LNCaP clone FGC (cell line): ENCODE results near the gene DOCK3.

Experiments used
- DNase-seq: peaks from one replicate; pipeline ENCODE4 v3.0.0-alpha.2; 2011; ENCODE audit warnings: low read depth
- H3K4me3 ChIP-seq: 2 replicates; pipeline ENCODE4 v1.5.1; 2011; ENCODE audit warnings: mild to moderate bottlenecking, low read depth, low read length, control low read depth
- TF ChIP-seq, protein P1 (sequence below): IDR thresholded peaks from 2 replicates; pipeline ENCODE4 v1.5.1; 2012; ENCODE audit warnings: mild to moderate bottlenecking; ENCODE audit not compliant: control insufficient read depth, insufficient read depth; ENCODE audit errors: extremely low read depth

The DOCK3 gene

GRCh38 chr3:51332156-51332555 lies 657.4 kb downstream of the DOCK3 start:
- H3K4me3 ChIP-seq, result no peak overlapping the region
- TF ChIP-seq, protein P1, sequence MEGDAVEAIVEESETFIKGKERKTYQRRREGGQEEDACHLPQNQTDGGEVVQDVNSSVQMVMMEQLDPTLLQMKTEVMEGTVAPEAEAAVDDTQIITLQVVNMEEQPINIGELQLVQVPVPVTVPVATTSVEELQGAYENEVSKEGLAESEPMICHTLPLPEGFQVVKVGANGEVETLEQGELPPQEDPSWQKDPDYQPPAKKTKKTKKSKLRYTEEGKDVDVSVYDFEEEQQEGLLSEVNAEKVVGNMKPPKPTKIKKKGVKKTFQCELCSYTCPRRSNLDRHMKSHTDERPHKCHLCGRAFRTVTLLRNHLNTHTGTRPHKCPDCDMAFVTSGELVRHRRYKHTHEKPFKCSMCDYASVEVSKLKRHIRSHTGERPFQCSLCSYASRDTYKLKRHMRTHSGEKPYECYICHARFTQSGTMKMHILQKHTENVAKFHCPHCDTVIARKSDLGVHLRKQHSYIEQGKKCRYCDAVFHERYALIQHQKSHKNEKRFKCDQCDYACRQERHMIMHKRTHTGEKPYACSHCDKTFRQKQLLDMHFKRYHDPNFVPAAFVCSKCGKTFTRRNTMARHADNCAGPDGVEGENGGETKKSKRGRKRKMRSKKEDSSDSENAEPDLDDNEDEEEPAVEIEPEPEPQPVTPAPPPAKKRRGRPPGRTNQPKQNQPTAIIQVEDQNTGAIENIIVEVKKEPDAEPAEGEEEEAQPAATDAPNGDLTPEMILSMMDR, result no peak
- no peak for DNase-seq

- H3K4me3 ChIP-seq, result no peak overlapping the region
- TF ChIP-seq, protein P1, result no peak
- no peak for DNase-seq
These were observed 658.3 kb downstream of the DOCK3 start for GRCh38 chr3:51333021-51333420.

DNA sequence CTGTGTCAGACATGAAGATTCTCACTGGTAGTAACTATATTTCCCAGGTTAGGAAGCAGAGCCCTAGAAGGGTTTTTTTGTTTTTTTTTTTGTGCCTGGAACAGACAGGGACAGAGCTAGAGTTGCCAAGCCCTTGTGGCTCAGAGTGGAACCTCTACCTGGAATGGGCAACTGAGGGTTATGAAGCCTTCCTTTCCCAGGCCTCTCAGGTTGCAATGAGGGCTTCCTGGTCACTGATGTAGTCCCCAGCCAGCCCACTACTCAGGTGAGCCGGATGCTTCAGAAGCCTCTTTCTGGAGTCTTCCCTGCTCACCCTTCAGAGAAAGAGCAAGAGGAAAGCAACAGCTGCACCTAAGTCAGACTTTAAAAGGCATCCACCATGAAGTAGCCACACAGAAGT lies 661.5 kb downstream of the DOCK3 start:
- no peak for DNase-seq
- no peak overlapping the region for H3K4me3 ChIP-seq
- TF ChIP-seq, protein P1, result no peak

DNA sequence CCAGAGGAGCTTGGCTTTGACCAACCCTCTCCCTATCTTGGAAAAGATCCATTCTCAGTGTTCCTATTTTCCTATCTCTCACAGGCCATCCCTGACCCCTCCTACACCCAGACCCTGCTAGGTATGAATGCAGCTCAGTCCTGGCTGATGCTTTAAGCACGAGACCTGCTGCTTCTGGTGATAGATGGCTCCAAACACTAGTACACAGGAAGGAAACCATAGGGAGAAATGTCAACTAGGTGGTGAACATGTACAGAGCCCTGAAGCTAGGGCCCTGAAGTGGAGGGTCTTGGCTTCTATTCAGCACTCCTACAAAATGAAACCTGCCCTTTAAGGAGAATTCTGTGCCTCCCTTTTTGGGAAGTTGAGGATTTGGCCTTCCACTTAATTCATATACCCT lies 662.9 kb downstream of the DOCK3 start:
- no peak overlapping the region for H3K4me3 ChIP-seq

GRCh38 chr3:51338632-51339031 lies 663.9 kb downstream of the DOCK3 start:
- no peak for DNase-seq
- TF ChIP-seq, protein P1, result no peak
- H3K4me3 ChIP-seq, result no peak overlapping the region

More for the DNA sequence above, 662.9 kb downstream of the DOCK3 start:
- DNase-seq, result no peak
- TF ChIP-seq, protein P1, result no peak

DNA sequence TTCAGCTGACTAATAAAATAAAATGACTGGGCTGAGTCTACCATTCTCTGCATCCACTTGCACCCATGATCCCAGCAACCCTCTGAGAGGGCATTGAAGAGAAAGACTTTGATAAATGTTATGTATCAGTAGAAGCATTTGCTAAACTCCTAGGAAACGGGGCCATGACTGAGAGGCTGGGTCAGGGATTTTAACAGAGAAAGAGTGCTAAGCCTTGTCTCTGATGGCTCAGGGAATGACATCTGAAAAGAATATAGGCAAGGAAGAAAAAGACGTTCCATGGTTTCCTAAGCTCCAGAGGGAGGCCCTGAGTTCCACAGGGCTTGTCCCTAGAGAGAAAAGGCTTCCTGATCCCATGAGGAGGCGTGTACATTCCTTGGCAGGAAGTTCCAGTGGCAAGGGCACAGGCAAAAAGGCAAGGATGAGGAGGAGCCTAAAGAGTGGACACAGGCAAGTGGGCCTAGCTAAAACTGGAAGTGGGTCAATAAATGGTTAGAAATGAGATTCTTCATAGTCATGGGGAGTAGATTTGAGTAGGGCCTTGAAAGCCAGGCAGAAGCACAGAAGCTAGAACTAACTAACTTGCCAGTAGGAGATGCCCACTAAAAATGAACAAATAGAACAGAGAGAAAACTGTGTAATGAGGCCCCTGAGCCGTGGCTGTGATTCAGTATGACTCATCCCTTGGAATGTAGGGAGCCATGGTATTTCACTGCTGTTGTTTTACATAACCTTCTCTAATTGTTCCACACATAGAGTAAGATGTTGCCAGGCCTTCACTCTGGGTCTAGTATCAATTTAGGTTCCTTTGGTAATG lies 665.5 kb downstream of the DOCK3 start:
- H3K4me3 ChIP-seq, result no peak overlapping the region
- no peak for DNase-seq
- TF ChIP-seq, protein P1, result no peak
